LNCaP clone FGC (cell line): ENCODE data around the gene LY9.

ENCODE experiments used
- DNase-seq: peaks from one replicate; pipeline ENCODE4 v3.0.0-alpha.2; 2011; ENCODE audit warnings: low read depth
- H3K4me3 ChIP-seq: 2 replicates; pipeline ENCODE4 v1.5.1; 2011; ENCODE audit warnings: mild to moderate bottlenecking, low read depth, low read length, control low read depth
- TF ChIP-seq, protein P1 (sequence below): IDR thresholded peaks from 2 replicates; pipeline ENCODE4 v1.5.1; 2012; ENCODE audit warnings: mild to moderate bottlenecking; ENCODE audit not compliant: control insufficient read depth, insufficient read depth; ENCODE audit errors: extremely low read depth

The LY9 gene

DNA sequence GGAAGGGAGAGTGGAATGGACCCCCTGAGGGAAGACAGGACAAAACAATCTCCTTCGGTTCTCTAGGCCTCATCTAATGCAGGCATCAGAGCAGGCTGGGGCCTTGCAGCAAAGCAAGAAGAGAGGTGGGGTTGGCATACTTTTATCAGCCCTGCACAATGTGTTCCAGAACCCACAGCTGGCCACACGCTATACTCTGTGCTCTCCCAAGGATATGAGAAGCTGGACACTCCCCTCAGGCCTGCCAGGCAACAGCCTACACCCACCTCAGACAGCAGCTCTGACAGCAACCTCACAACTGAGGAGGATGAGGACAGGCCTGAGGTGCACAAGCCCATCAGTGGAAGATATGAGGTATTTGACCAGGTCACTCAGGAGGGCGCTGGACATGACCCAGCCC lies 27.3 kb downstream of the LY9 start:
- no peak overlapping the region for H3K4me3 ChIP-seq
- TF ChIP-seq, protein P1, sequence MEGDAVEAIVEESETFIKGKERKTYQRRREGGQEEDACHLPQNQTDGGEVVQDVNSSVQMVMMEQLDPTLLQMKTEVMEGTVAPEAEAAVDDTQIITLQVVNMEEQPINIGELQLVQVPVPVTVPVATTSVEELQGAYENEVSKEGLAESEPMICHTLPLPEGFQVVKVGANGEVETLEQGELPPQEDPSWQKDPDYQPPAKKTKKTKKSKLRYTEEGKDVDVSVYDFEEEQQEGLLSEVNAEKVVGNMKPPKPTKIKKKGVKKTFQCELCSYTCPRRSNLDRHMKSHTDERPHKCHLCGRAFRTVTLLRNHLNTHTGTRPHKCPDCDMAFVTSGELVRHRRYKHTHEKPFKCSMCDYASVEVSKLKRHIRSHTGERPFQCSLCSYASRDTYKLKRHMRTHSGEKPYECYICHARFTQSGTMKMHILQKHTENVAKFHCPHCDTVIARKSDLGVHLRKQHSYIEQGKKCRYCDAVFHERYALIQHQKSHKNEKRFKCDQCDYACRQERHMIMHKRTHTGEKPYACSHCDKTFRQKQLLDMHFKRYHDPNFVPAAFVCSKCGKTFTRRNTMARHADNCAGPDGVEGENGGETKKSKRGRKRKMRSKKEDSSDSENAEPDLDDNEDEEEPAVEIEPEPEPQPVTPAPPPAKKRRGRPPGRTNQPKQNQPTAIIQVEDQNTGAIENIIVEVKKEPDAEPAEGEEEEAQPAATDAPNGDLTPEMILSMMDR: no peak
- no peak for DNase-seq

DNA sequence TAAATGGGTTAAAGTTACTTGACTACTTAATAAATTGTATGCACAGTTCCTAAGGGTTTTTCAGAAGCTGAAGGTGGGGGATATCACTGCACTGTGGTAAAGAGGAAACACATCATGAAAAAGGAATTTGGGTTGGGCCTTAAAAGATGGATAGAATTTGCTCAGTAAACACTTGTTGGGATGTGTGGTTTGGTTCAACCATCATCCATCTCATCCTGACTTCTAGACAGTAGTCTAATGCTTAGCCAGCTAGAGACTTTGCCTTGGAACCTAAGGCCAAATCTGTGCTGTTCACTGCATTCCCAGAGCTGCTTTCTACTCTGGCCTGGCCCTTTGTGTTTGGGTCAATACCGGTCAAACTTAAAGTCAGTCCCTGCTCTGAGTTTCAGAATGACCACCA lies 30.6 kb downstream of the LY9 start:
- TF ChIP-seq, protein P1: no peak
- H3K4me3 ChIP-seq: no peak overlapping the region
- no peak for DNase-seq

DNA sequence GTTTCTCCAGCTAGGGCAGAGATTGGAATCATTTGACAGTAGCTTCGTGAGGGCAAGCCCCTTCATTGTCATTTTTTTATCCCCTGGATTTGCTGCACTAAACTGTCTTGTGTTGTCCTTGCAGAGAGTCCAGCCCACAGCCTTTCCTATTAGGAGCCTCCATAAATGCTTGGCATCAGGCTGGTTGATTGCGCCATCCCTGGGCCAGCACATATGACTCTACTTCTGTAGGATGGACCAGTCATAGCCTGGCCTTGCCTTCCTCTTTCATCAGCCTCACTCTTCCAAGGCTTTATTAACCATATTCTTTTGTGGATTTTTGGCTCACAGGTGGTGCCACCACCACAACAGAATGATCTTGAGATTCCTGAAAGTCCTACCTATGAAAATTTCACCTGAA lies 31.4 kb downstream of the LY9 start:
- TF ChIP-seq, protein P1: no peak
- no peak for DNase-seq
- no peak overlapping the region for H3K4me3 ChIP-seq

DNA sequence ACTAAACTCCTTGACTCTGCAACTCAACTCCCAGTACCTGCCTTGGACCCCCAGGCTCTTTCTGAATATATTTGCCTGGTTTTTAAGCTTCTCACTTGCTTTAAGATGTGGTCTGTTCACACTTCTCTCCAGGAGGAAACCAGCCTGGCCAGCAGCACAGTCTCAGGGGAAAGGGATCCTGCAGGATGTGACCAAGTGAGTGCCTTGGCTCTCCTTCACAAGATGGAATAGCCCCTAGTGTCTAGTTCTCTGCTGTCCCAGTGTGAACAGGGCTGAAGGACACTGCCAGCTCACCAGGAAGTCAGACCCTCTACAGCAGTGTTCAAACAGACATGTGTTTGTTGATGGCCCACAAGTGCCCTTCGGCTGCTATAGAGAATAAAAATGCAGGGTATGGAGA lies 33.8 kb downstream of the LY9 start:
- TF ChIP-seq, protein P1: no peak
- DNase-seq: no peak
- no peak overlapping the region for H3K4me3 ChIP-seq

DNA sequence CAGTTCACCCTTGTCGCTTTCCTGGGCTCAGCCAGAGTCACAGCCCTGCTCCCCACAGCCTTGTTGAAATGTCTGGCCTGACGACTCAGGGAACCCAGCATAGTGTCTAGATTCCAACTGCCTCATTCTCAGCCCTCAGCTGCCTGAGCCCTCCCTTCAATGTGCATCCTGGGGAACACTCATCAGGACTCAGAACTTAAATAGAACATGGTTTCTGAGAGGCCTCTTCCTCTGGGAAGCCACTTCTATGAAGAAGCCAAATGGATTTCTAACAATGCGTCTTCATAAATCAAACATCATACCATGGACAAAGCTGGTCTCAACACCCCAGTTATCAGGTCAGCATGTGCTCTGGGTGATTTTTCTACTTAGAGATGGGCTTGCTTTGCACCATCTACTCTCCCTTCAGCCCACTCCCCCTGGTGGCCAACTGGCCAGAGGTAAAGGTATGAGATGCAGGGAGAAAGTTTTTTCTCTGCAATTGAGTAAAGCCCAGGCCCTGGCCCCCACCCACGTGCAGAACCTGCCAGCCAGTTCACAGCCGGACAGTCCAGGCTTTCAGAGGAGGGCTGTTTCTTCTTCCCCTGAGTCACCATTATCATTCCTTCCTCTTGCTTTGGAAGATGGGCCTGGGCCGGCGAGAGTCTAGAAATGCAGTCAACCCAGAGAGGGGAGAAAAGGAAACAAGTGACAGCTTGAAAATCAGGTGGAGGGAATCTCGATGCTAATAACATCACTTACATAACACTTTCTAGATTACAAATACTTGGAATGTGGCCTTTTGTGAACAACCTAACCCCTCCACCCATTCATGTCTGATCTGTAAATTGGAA lies 34.6 kb downstream of the LY9 start:
- TF ChIP-seq, protein P1: peak; percentile 79
- DNase-seq: no peak
- no peak overlapping the region for H3K4me3 ChIP-seq

DNA sequence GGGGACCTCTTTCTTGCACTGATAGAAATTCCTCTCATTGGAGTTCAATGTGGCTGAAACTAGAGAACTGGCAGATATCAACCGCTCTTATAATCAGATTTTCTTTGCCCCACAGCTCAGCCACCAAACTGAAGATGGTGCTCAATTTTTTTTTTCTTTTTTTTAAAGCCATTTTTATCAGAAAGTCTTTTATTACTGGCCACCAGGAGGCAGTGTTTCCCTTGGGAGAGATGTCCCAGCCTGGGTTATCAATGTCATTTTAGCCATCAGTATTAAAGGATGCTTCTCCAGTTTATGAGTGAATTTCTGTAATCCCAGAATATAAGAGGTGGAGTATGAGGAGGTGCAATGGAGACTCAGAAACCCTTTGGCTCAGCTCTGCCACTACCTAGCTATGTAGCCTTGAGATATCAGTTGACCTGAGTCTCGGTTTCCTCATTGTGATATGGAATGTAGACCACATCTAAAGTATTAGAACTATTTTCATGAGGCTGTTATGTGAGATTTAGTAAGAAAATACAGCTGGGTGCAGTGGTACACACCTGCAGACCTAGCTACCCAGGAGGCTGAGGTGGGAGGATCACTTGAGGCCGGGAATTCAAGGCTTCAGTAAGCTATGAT lies 39.1 kb downstream of the LY9 start:
- H3K4me3 ChIP-seq: no peak overlapping the region
- TF ChIP-seq, protein P1: peak; percentile 69

More for the DNA sequence above, 39.1 kb downstream of the LY9 start:
- no peak for DNase-seq
